ENCODE data around the gene ZCCHC2.

GRCh38 chr18:62603979-62604378 is 81.2 kb downstream of the ZCCHC2 start:
- TF ChIP-seq FLYWCH1 (CRISPR knock-in tag; IDR thresholded peaks at IDR 0.05), result no peak
- TF ChIP-seq HDAC2 (CRISPR knock-in tag; IDR thresholded peaks at IDR 0.05), result no peak
- no peak for TF ChIP-seq TP53 (CRISPR knock-in tag; conservative IDR thresholded peaks at IDR 0.05)
- TF ChIP-seq ZNF607 (CRISPR knock-in tag; IDR thresholded peaks at IDR 0.05; ENCODE audit: borderline replicate concordance), result no peak
